Breast epithelium (tissue), 4 donors: ENCODE measurements around the gene CTIF. TPM values are rescaled to one million over a fixed set of nuclear protein-coding genes. Genes with fewer than 3 reads are reported as not detected.

Source experiments
- DNase-seq, 2 donors: peaks; one replicate each; pipeline ENCODE4 v3.0.0-alpha.2; 2019; ENCODE audit warnings: low spot score in 2 of 2
- H3K27ac ChIP-seq, 2 donors: fragments of 200-600 bp; sonication (generic) in 1 of 2; one replicate each; pipeline ENCODE4 v1.5.1; 2016 to 2019; ENCODE audit warnings: mild to moderate bottlenecking in 1 of 2
- H3K27me3 ChIP-seq, 2 donors: fragments of 200-600 bp; sonication (generic) in 1 of 2; one replicate each; pipeline versions ENCODE4 v1.5.1 to v1.6.0; 2017 to 2019; ENCODE audit warnings: control low read depth in 1 of 2, mild to moderate bottlenecking in 1 of 2
- H3K36me3 ChIP-seq: fragments of 200-600 bp; one replicate; pipeline ENCODE4 v1.5.1; 2019
- H3K4me1 ChIP-seq, 2 donors: fragments of 200-600 bp; sonication (generic); one replicate each; pipeline ENCODE4 v1.5.1; 2016 to 2019; ENCODE audit warnings: control low read depth in 1 of 2
- H3K4me3 ChIP-seq, 3 donors: fragments of 200-600 bp; sonication (generic); 1 replicate in 2 of 3; 2 replicates in 1 of 3; pipeline ENCODE4 v1.5.1; 2016 to 2019; ENCODE audit warnings: mild to moderate bottlenecking in 3 of 3, moderate library complexity in 2 of 3
- H3K9me3 ChIP-seq, 2 donors: fragments of 200-600 bp; sonication (generic) in 1 of 2; one replicate each; pipeline ENCODE4 v1.5.1; 2016 to 2019; ENCODE audit warnings: control low read depth in 1 of 2
- CTCF ChIP-seq, 3 donors: fragments of 450-650 bp; IDR thresholded peaks; one replicate each; pipeline ENCODE4 v1.5.1; 2016 to 2017; ENCODE audit warnings: antibody characterized with exemption in 3 of 3, mild to moderate bottlenecking in 3 of 3, moderate library complexity in 3 of 3
- POLR2A ChIP-seq: fragments of 450-650 bp; IDR thresholded peaks from one replicate; pipeline ENCODE4 v1.6.1; 2016; ENCODE audit warnings: antibody characterized with exemption, mild to moderate bottlenecking, moderate library complexity
- POLR2AphosphoS5 ChIP-seq, 3 donors: sonication (generic); formaldehyde crosslinking; IDR thresholded peaks; one replicate each; pipeline ENCODE4 v1.6.1; 2017; ENCODE audit warnings: antibody characterized with exemption in 3 of 3
- intact Hi-C: fragments of 100-400 bp; cut with DNase I; formaldehyde crosslinking; loops from one replicate; pipeline ENCODE4 v1.15.1; 2023; ENCODE audit warnings: low total_unique reads
- total RNA-seq, 3 donors: library from RNA; depleted of rRNA; stranded (reverse); fragments of >200 nt; gene quantifications; one replicate each; pipeline ENCODE4 v1.1.0, GENCODE V29; 2016

Gene CTIF
- total RNA-seq, 3 donors from 2014 or later: 28.8 to 78.9 (median 32.6) TPM

- H3K4me1 ChIP-seq: no peaks in the 10 kb centered on the region
- H3K36me3 ChIP-seq: no peaks in the 10 kb centered on the region
- no peaks in the 10 kb centered on the region for H3K27me3 ChIP-seq
- no peak overlapping the region for H3K27ac ChIP-seq
- no peaks in the 10 kb centered on the region for H3K9me3 ChIP-seq
- H3K4me3 ChIP-seq: no peak overlapping the region
- intact Hi-C loops: no loop called here
- no peak for TF ChIP-seq POLR2AphosphoS5 (IDR thresholded peaks at IDR 0.05)
- no peak for TF ChIP-seq POLR2A
- no peak for TF ChIP-seq CTCF (IDR thresholded peaks at IDR 0.05)
- no peak for DNase-seq
These were observed 224.9 kb downstream of the CTIF start for GRCh38 chr18:48763719-48764100.

- H3K4me1 ChIP-seq: no peaks in the 10 kb centered on the region
- H3K36me3 ChIP-seq: no peaks in the 10 kb centered on the region
- no peak overlapping the region for H3K4me3 ChIP-seq
- no peaks in the 10 kb centered on the region for H3K27me3 ChIP-seq
- no peaks in the 10 kb centered on the region for H3K9me3 ChIP-seq
- intact Hi-C loops: no loop called here
- no peak overlapping the region for H3K27ac ChIP-seq
- no peak for TF ChIP-seq POLR2A
- no peak for TF ChIP-seq CTCF (IDR thresholded peaks at IDR 0.05)
- TF ChIP-seq POLR2AphosphoS5 (IDR thresholded peaks at IDR 0.05): no peak
- no peak for DNase-seq
These were observed 226.2 kb downstream of the CTIF start for GRCh38 chr18:48765053-48765452.

- H3K4me1 ChIP-seq: no peaks in the 10 kb centered on the region
- TF ChIP-seq CTCF (IDR thresholded peaks at IDR 0.05): no peak
- no peak for TF ChIP-seq POLR2AphosphoS5 (IDR thresholded peaks at IDR 0.05)
- no peak for TF ChIP-seq POLR2A
- H3K4me3 ChIP-seq: no peak overlapping the region
- no peaks in the 10 kb centered on the region for H3K9me3 ChIP-seq
- H3K36me3 ChIP-seq: no peaks in the 10 kb centered on the region
- H3K27me3 ChIP-seq: no peaks in the 10 kb centered on the region
- DNase-seq: no peak
- no peak overlapping the region for H3K27ac ChIP-seq
- intact Hi-C loops: no loop called here
These were observed 227.2 kb downstream of the CTIF start for GRCh38 chr18:48766026-48766425.

- intact Hi-C loops: no loop called here
- Histone ChIP-seq H3K4me3 (no peak overlapping the region), H3K27ac (no peak overlapping the region), H3K36me3 (no peaks in the 10 kb centered on the region), H3K9me3 (no peaks in the 10 kb centered on the region), H3K27me3 (no peaks in the 10 kb centered on the region), H3K4me1 (no peaks in the 10 kb centered on the region)
- no peak for DNase-seq
- TF ChIP-seq CTCF (IDR thresholded peaks at IDR 0.05): no peak
- no peak for TF ChIP-seq POLR2A
- TF ChIP-seq POLR2AphosphoS5 (IDR thresholded peaks at IDR 0.05): no peak
These were observed 227.7 kb downstream of the CTIF start for GRCh38 chr18:48766487-48766886.

GRCh38 chr18:48767090-48767690 lies 228.4 kb downstream of the CTIF start:
- H3K36me3 ChIP-seq: no peaks in the 10 kb centered on the region
- TF ChIP-seq POLR2AphosphoS5 (IDR thresholded peaks at IDR 0.05) (no peak), CTCF (IDR thresholded peaks at IDR 0.05) (no peak), POLR2A (no peak)
- intact Hi-C loops: no loop called here
- DNase-seq: no peak
- H3K27ac ChIP-seq: no peak overlapping the region
- H3K27me3 ChIP-seq: no peaks in the 10 kb centered on the region
- H3K9me3 ChIP-seq: no peaks in the 10 kb centered on the region
- H3K4me1 ChIP-seq: no peaks in the 10 kb centered on the region
- H3K4me3 ChIP-seq: no peak overlapping the region
